Activated T-helper 1 cell treated with anti-CD3 and anti-CD28 coated beads, Interleukin-12 subunit alpha, Interleukin-12 subunit beta, Interleukin-2, Interleukin-4 antibody, amounts not matched to agents 30 ng/mL and 10 ng/mL and 1 ng/mL, durations not matched to agents 14 hours and 24 hours and 36 hours (primary cell): ENCODE data around the gene OBSCN. TPM values are rescaled to one million over a fixed set of nuclear protein-coding genes. Genes with fewer than 3 reads are reported as not detected.

ENCODE experiments used
- DNase-seq: peaks from one replicate; pipeline ENCODE4 v3.0.0; 2021; ENCODE audit warnings: low spot score
- H3K27ac Mint-ChIP-seq: one replicate; pipeline ENCODE4 v1.8.0; 2021; ENCODE audit warnings: mild to moderate bottlenecking, mixed read lengths
- H3K27me3 Mint-ChIP-seq: one replicate; pipeline ENCODE4 v1.8.0; 2022; ENCODE audit warnings: mild to moderate bottlenecking, moderate library complexity, mixed read lengths; ENCODE audit not compliant: insufficient read depth
- H3K36me3 Mint-ChIP-seq: one replicate; pipeline ENCODE4 v1.8.0; 2021; ENCODE audit warnings: low read depth, mixed read lengths
- H3K4me1 Mint-ChIP-seq: one replicate; pipeline ENCODE4 v1.8.0; 2021; ENCODE audit warnings: low read depth, mixed read lengths
- H3K4me3 Mint-ChIP-seq: one replicate; pipeline ENCODE4 v1.8.0; 2021; ENCODE audit warnings: mild to moderate bottlenecking, moderate library complexity, mixed read lengths
- H3K9me3 Mint-ChIP-seq: one replicate; pipeline ENCODE4 v1.8.0; 2021; ENCODE audit warnings: mixed read lengths
- intact Hi-C: fragments of 100-400 bp; cut with micrococcal nuclease; formaldehyde crosslinking; loops from one replicate; pipeline ENCODE4 v1.15.1; 2024
- total RNA-seq: library from RNA; stranded (reverse); gene quantifications from 2 replicates; pipeline ENCODE4 v1.2.3, GENCODE V29; 2022

Gene OBSCN
- total RNA-seq, 1 donor from 2014 or later: 15.2 TPM

- Mint-ChIP-seq H3K27ac (no peak overlapping the region), H3K4me1 (no peaks in the 10 kb centered on the region), H3K27me3 (no peaks in the 10 kb centered on the region), H3K9me3 (peaks cover 12% of the 10 kb centered on the region), H3K4me3 (no peak overlapping the region), H3K36me3 (no peaks in the 10 kb centered on the region)
- intact Hi-C loops: no loop called here
- DNase-seq: no peak
Observed at GRCh38 chr1:228310162-228310792, 102.4 kb downstream of the OBSCN start.

- intact Hi-C loops: no loop called here
- DNase-seq: no peak
- Mint-ChIP-seq H3K27ac (no peak overlapping the region), H3K9me3 (peaks cover 12% of the 10 kb centered on the region), H3K4me3 (no peak overlapping the region), H3K36me3 (no peaks in the 10 kb centered on the region), H3K4me1 (no peaks in the 10 kb centered on the region), H3K27me3 (no peaks in the 10 kb centered on the region)
Observed at GRCh38 chr1:228311091-228311490, 103.2 kb downstream of the OBSCN start.

- no peaks in the 10 kb centered on the region for H3K36me3 Mint-ChIP-seq
- H3K27me3 Mint-ChIP-seq: no peaks in the 10 kb centered on the region
- H3K4me1 Mint-ChIP-seq: no peaks in the 10 kb centered on the region
- DNase-seq: no peak
- H3K9me3 Mint-ChIP-seq: peaks cover 12% of the 10 kb centered on the region
- H3K27ac Mint-ChIP-seq: no peak overlapping the region
- no peak overlapping the region for H3K4me3 Mint-ChIP-seq
- intact Hi-C loops: no loop called here
Observed at GRCh38 chr1:228312136-228312764, 104.4 kb downstream of the OBSCN start.

GRCh38 chr1:228313536-228314277 is 105.9 kb downstream of the OBSCN start:
- H3K4me3 Mint-ChIP-seq: no peak overlapping the region
- H3K27me3 Mint-ChIP-seq: no peaks in the 10 kb centered on the region
- peaks cover 12% of the 10 kb centered on the region for H3K9me3 Mint-ChIP-seq
- H3K4me1 Mint-ChIP-seq: no peaks in the 10 kb centered on the region
- no peak for DNase-seq
- no peak overlapping the region for H3K27ac Mint-ChIP-seq
- no peaks in the 10 kb centered on the region for H3K36me3 Mint-ChIP-seq
- intact Hi-C loops: no loop called here

GRCh38 chr1:228314315-228314657 is 106.4 kb downstream of the OBSCN start:
- H3K9me3 Mint-ChIP-seq: peaks cover 12% of the 10 kb centered on the region
- DNase-seq: no peak
- H3K27ac Mint-ChIP-seq: no peak overlapping the region

GRCh38 chr1:228314658-228315483 is 107.0 kb downstream of the OBSCN start:
- H3K4me3 Mint-ChIP-seq: no peak overlapping the region
- no peaks in the 10 kb centered on the region for H3K27me3 Mint-ChIP-seq
- DNase-seq: no peak
- H3K4me1 Mint-ChIP-seq: no peaks in the 10 kb centered on the region
- no peak overlapping the region for H3K27ac Mint-ChIP-seq
- no peaks in the 10 kb centered on the region for H3K36me3 Mint-ChIP-seq
- H3K9me3 Mint-ChIP-seq: peaks cover 12% of the 10 kb centered on the region
- intact Hi-C loops: no loop called here

More at GRCh38 chr1:228314315-228314657, 106.4 kb downstream of the OBSCN start:
- Mint-ChIP-seq H3K36me3 (no peaks in the 10 kb centered on the region), H3K27me3 (no peaks in the 10 kb centered on the region), H3K4me1 (no peaks in the 10 kb centered on the region), H3K4me3 (no peak overlapping the region)
- intact Hi-C loops: no loop called here

GRCh38 chr1:228315484-228315944 is 107.7 kb downstream of the OBSCN start:
- peaks cover 12% of the 10 kb centered on the region for H3K9me3 Mint-ChIP-seq
- H3K4me3 Mint-ChIP-seq: no peak overlapping the region
- H3K36me3 Mint-ChIP-seq: no peaks in the 10 kb centered on the region
- DNase-seq: no peak
- H3K27ac Mint-ChIP-seq: no peak overlapping the region
- intact Hi-C loops: no loop called here
- no peaks in the 10 kb centered on the region for H3K4me1 Mint-ChIP-seq
- no peaks in the 10 kb centered on the region for H3K27me3 Mint-ChIP-seq

GRCh38 chr1:228315945-228316588 is 108.2 kb downstream of the OBSCN start:
- H3K27me3 Mint-ChIP-seq: no peaks in the 10 kb centered on the region
- H3K36me3 Mint-ChIP-seq: no peaks in the 10 kb centered on the region
- no peaks in the 10 kb centered on the region for H3K4me1 Mint-ChIP-seq
- H3K4me3 Mint-ChIP-seq: no peak overlapping the region
- intact Hi-C loops: no loop called here
- H3K27ac Mint-ChIP-seq: no peak overlapping the region
- no peak for DNase-seq
- peaks cover 12% of the 10 kb centered on the region for H3K9me3 Mint-ChIP-seq

- no peak for DNase-seq
- no peak overlapping the region for H3K27ac Mint-ChIP-seq
- H3K4me3 Mint-ChIP-seq: no peak overlapping the region
- no peaks in the 10 kb centered on the region for H3K27me3 Mint-ChIP-seq
- H3K4me1 Mint-ChIP-seq: no peaks in the 10 kb centered on the region
- intact Hi-C loops: no loop called here
- peaks cover 12% of the 10 kb centered on the region for H3K9me3 Mint-ChIP-seq
- no peaks in the 10 kb centered on the region for H3K36me3 Mint-ChIP-seq
Observed at GRCh38 chr1:228316589-228317387, 108.9 kb downstream of the OBSCN start.

GRCh38 chr1:228317411-228317828 is 109.6 kb downstream of the OBSCN start:
- no peaks in the 10 kb centered on the region for H3K4me1 Mint-ChIP-seq
- no peak overlapping the region for H3K4me3 Mint-ChIP-seq
- H3K27ac Mint-ChIP-seq: no peak overlapping the region
- H3K9me3 Mint-ChIP-seq: peaks cover 10% of the 10 kb centered on the region
- intact Hi-C loops: no loop called here
- H3K27me3 Mint-ChIP-seq: no peaks in the 10 kb centered on the region
- DNase-seq: no peak
- H3K36me3 Mint-ChIP-seq: no peaks in the 10 kb centered on the region

- no peaks in the 10 kb centered on the region for H3K27me3 Mint-ChIP-seq
- no peak for DNase-seq
- peaks cover 2% of the 10 kb centered on the region for H3K9me3 Mint-ChIP-seq
- no peak overlapping the region for H3K4me3 Mint-ChIP-seq
- intact Hi-C loops: no loop called here
- H3K36me3 Mint-ChIP-seq: no peaks in the 10 kb centered on the region
- H3K4me1 Mint-ChIP-seq: no peaks in the 10 kb centered on the region
- H3K27ac Mint-ChIP-seq: no peak overlapping the region
Observed at GRCh38 chr1:228317891-228318810, 110.3 kb downstream of the OBSCN start.
